Measurements from ENCODE around the gene GLI3.

GRCh38 chr7:42183547-42183946 lies 53.5 kb downstream of the GLI3 start:
- TF ChIP-seq POLR2AphosphoS5 (IDR thresholded peaks at IDR 0.05; ENCODE audit: low read depth, low read length) (no peak), SIN3A (IDR thresholded peaks at IDR 0.05; ENCODE audit: borderline replicate concordance, insufficient read depth, low read length) (no peak)
